Activated T-cell treated with anti-CD3 and anti-CD28 coated beads, Interleukin-2, amount 50 U/mL, for 48 hours (primary cell): ENCODE results near the gene ZNF418.
A peak's percentile ranks its signal among the peaks of the same experiment; 100 is the strongest.
"Not testable (repeated sequence)": the region's sequence is repeated elsewhere in the genome, so short reads cannot be mapped to it uniquely, and the experiment has no call there.

ENCODE experiments used
- DNase-seq, 2 experiments: peaks; one replicate each; pipeline ENCODE4 v3.0.0-alpha.2; 2020

Gene ZNF418

DNA sequence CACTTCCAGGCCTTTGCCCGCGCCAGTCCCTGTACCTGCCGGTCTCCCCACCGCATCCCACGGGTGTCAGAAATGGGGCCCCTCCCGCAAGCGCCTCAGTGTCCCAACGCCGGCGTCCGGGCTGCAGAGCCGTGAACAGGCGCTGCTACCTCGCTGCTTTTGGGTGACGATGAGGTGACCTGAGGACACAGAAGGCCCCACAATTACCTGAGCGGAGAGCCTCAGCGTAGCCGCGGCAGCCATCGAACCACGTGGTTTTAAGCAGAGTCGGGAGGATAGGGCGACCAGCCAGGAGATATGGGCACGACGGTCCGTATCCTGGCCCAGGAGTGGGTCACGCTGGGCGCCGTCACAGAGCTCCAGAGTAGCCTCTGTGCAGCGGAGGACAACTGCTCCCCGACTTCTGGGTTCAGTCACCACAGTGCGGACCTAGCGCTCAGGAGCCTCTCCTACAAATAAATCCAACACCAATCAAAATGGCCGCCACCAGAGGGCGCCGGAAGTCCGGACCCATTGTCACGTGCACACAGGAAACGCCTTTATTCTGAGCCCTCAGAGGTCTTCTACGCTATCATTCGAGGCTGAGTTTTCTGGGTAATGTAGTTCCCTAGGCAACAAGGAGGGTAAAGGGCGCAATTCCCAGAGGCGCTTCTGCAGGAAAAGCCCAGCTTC lies 46.5 kb downstream of the ZNF418 start, which contains the start of gene ZNF814:
TSS of gene ZNF814 (minus strand) at position 478 of the 672 bp plus-strand sequence. CDS start at position 243, 235 bp downstream.
- DNase-seq: peak; percentile 88

- DNase-seq: no peak
These were observed 47.1 kb downstream of the ZNF418 start for GRCh38 chr19:57888107-57888559.

DNA sequence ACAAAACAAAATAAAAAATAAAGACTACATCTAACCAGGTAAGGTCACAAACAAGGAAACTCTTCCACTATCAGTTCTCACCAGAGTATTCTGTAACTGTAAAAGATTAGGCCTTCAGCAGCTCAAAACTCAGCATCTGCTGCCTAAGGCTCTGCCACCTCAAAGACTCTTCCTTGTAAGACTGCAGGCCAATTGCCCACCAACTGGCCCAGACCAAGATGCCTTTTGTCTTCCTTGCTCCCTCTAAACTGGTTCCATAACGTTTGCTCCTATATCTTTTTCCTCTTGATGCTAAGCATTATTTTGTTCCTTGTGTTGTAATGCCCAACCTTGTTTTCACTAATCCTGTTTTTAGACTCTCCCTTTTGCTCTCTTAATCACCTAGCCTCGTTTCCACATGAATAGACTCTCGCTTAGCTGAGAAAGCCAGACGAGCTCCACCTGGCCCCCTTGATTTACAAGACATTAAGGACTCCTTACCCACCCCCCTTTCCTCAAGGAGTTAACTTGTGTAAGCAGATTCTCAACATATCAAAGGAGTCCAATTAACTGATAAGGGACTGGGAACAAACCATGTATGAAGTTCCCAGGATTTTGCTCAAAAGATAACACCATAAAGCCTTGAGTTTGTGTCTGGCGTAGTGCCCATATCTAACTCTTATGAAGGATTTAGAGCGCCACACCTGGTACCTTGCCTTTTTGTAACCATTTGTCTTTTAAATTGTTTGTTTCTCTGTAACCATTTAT lies 47.8 kb downstream of the ZNF418 start:
- DNase-seq: no peak

GRCh38 chr19:57886046-57886445 lies 49.2 kb downstream of the ZNF418 start:
- DNase-seq: no peak

DNA sequence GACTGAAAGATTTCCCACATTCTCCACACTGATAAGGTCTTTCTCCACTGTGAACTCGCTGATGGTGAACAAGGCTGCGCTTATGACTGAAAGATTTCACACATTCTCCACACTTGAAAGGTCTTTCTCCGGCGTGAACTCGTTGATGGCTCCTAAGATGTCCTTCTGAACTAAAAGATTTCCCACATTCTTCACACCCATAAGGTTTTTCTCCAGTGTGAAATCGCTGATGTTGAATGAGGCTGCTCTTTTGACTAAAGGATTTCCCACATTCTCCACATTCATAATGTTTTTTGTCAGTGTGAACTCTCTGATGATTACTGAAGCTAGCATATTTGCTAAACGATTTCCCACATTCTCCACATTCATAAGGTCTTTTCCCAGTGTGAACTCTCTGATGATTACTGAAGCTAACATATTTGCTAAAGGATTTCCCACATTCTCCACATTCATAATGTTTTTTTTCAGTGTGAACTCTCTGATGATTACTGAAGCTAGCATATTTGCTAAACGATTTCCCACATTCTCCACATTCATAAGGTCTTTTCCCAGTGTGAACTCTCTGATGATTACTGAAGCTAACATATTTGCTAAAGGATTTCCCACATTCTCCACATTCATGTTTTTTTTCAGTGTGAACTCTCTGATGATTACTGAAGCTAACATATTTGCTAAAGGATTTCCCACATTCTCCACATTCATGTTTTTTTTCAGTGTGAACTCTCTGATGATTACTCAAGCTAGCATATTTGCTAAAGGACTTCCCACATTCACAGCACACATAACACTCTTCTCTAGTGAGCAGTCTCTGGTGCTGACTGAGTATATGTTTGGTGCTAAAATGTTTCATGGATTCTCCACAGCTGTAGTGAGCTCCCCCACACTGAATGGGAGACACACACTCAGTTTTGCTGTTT lies 61.1 kb downstream of the ZNF418 start:
- DNase-seq: not testable (repeated sequence)

- no peak for DNase-seq
These were observed 62.8 kb downstream of the ZNF418 start for GRCh38 chr19:57872450-57872849.
